ENCODE results near the gene IP6K3.

The IP6K3 gene

DNA sequence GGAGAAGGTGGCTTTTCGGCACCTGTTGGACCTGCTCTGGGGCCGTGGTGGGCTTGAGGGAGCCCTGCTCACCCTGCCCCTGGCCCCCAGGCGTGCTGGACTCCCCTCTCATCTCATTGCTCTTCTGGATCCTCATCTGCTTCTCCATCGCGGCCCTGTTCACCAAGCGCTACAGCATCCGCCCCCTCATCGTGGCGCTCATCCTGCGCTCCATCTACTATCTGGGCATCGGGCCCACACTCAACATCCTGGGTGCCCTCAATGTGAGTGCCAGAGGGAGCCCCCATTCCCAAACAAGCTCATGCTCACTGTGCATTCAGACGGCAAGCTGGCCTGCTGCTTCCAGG, 57.6 kb downstream of the IP6K3 start:
- no peak for DNase-seq (ENCODE audit: low spot score)

DNA sequence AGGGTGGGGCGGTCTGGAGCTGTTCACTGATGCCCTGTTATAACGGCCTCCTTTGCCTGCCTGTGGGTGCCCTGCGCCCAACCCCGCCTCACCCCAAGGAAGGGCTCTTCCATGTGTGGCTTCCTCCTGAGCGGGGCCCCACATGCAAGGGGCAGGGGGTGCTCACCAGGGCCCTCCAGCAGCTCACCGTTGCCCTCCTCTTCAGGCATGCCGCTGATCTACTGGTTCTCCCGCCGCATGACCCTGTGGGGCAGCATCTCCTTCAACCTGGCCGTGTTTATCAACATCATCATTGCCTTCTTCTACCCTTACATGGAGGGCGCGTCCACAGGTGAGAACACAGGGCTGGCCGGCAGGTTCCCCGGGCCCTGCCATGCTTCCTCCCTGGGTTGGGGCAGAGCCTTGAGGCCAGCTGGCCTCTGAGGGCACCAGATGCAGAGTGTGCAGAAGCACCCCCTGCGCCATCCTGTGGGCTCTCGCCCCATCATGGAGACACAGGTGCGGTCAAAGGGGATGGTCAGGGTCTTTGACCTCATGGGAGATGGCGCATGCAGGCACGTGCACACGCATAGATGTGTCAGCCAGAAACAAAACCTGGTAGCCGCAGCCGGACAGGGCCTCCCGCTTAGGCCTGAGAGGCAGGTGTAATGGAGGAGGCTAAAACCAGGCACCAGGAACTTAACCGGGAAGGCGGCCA, 58.1 kb downstream of the IP6K3 start:
- no peak for DNase-seq (ENCODE audit: low spot score)

DNA sequence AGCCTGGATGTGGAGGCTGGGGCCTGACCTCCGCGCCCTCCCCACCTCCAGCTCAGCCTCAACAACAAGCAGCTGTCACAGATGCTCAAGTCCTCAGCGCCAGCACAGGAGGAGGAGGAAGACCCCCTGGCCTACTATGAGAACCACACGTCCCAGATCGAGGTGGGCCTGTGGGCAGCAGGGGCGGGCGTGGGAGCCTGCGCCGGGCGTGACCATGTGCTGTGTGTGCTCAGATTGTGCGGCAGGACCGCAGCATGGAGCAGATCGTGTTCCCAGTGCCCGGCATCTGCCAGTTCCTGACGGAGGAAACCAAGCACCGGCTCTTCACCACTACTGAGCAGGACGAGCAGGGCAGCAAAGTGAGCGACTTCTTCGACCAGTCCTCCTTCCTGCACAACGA, 58.7 kb downstream of the IP6K3 start:
- DNase-seq (ENCODE audit: low spot score): no peak

DNA sequence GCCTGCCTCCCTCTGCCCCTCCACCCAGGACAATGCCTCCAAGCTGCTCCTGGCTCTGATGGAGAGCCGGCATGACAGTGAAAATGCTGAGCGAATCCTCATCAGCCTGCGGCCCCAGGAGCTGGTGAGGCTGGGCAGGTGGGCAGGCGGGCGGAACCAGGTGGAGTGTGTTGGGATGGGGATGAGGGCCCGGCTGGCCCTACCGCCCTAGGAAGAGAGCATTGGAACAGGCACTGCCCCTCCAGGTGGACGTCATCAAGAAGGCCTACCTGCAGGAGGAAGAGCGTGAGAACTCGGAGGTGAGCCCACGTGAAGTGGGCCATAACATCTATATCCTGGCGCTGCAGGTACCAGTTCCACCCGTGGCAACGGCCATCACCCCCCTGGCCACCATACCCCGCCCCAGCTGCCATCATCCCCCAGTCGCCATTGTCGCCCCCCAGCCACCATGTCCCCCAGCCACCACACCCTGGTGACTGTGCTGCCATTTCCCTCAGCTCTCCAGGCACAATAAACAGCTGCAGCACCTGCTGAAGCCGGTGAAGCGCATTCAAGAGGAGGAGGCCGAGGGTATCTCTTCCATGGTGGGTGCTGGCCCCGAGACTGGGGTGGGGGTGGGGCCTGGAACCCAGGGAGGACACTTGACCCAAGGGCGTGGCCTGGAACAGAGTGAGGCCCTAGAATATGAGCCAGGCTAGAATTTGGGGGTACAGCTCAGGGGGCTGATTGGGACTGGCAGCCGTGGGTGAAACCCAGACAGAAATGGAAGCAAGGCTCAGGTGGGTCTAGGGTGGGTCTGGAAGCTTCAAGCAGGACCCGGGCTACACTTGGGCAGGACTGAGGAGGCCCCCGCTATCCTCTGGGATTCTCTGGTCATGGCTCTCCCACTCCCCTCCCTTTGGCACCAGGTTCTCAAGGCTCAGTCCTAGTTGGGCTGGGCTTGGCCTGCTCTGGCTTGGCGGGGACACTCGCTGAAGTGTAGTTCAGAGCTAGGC, 59.4 kb downstream of the IP6K3 start:
- DNase-seq (ENCODE audit: low spot score): no peak

DNA sequence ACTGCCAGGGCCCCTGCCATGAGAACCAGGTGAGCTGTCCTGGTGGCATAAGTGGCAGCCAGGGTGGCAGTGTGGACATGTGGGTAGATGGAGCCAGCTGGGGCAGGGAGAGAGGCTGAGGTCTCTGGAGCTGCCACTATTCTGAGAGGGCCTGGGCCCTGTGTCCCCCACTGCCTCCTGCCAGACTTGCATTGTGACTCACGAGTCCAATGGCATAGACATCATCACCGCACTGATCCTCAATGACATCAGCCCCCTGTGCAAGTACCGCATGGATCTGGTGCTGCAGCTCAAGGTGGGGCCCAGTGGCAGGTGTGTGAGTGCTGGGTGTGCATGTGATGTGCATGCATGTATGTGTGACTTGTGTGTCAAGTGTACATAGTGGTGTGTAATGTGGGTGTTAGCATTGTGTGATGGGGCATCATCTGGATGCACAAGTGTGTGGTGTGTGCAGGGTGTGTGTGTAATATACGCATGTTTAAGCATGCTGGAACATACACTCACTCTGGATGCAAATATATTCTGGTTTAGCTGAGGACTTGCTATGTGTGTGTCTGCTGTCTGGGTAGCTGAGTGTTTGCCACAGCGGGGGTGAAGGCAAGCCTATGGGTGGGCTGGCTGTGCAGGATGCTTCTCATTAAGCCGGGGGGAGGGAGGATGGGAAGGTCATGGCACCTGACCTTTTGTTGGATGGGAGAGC, 60.3 kb downstream of the IP6K3 start:
- no peak for DNase-seq (ENCODE audit: low spot score)

DNA sequence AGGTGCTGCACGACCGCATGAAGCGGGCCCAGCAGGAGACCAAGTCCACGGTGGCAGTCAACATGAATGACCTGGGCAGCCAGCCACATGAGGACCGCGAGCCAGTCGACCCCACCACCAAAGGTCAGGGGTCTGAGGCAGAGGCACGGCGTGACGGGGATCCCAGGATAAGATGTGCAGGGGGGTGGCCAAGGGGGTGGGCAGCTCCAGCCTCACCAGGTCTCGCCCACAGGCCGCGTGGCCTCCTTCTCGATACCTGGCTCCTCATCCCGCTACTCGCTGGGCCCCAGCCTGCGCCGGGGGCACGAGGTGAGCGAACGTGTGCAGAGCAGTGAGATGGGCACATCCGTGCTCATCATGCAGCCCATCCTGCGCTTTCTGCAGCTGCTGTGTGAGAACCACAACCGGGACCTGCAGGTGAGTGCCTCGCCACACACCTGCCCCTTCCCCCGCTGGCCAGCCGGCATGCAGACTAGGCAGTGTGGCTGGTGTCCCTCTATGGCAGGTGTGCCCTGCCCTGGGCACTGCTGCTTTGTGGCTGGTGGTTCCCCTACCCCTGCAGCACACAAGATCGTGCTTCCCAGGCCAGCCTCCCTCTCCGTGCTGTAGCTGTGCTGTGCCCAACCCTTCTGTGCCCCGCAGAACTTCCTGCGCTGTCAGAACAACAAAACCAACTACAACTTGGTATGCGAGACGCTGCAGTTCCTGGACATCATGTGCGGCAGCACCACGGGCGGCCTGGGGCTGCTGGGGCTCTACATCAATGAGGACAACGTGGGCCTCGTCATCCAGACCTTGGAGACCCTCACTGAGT, 61.1 kb downstream of the IP6K3 start:
- DNase-seq (ENCODE audit: low spot score): no peak

DNA sequence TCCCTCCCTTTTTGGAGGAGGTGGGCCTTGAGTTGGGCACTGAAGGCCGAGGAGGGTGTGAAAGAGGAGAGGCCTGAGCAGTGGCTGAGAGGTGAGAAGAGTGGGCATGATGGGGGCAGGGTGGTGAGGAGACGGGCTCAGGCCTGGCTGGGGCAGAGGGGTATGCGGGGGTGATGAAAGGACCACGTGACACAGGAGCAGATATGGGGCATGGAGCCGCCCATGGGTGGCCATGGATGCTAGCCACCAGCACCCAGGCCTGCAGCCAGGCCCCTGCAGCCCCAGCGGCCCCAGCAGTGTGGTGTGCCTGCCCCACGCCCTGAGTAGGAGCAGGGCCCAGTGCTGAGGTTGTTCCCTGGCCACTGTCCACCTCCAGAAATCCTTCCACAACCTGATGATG, 61.7 kb downstream of the IP6K3 start:
- no peak for DNase-seq (ENCODE audit: low spot score)

DNA sequence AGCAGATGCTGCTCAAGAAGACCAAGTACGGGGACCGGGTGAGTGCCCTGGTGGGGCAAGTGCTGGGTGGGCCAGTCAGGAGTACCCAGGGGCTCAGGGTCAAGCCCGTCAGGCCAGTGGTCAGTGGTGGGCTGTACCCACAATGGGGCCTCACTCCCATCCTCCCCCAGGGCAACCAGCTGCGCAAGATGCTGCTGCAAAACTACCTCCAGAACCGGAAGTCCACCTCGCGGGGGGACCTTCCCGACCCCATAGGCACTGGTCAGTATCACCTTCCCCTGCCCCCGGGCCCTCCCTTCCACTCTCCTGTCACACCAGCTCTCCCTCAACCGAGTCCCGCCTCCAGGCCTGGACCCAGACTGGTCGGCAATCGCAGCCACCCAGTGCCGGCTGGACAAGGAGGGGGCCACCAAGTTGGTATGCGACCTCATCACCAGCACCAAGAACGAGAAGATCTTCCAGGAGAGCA, 62.2 kb downstream of the IP6K3 start:
- DNase-seq (ENCODE audit: low spot score): no peak

DNA sequence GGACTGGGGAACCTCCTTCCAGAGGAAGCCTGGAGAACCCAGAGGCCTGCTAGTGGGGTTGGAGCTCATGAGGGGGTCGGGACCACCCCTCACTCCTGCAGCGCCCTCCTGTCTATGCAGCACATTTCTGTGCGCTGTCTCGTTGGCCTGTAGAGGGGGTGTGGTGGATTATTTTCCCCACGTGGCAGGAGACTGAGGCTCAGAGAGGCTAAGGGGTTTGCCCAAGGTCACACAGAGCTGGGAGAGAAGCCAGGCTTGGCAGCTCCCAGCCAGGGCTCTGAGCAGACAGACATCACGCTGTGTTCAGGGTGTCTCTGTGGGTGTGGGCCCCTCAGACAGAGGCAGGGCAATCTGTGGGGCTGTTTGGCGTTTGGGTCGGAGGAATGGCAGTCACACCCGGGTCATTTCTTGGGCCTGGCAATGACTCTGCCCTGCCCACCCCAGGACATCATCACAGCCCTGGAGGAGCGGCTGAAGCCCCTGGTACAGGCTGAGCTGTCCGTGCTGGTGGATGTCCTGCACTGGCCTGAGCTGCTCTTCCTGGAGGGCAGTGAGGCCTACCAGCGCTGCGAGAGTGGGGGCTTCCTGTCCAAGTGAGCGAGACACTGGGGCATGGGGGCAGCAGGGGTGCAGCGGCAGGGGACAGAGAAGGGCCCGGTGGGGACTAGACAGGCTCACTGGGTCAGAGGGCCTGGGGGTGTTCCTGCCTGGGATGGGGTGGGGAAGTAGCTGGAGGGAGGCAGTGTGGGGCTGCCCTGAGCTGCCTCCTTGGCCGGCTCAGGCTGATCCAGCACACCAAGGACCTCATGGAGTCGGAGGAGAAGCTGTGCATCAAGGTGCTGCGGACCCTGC, 62.9 kb downstream of the IP6K3 start:
- DNase-seq (ENCODE audit: low spot score): no peak

DNA sequence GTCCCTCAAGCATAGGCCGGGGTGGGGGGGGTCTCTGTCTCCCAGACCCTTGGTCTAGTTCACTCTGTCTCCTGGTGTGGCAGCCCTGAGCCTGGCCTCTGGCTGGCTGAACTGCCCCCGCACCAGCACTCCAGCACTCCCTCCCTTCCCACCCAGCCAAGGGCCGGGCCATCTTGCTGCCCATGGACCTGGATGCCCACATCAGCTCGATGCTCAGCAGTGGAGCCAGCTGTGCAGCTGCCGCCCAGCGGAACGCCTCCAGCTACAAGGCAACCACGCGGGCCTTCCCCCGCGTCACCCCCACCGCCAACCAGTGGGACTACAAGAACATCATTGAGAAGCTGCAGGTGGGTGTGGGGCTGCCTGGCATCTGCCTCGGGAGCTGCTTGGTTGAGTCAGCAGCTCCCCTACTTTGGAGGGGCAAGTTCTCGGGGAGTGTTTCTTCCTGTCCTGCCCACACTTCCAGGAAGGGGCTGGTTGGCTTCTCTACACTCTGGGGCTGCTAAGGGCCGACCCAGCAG, 63.6 kb downstream of the IP6K3 start:
- no peak for DNase-seq (ENCODE audit: low spot score)

DNA sequence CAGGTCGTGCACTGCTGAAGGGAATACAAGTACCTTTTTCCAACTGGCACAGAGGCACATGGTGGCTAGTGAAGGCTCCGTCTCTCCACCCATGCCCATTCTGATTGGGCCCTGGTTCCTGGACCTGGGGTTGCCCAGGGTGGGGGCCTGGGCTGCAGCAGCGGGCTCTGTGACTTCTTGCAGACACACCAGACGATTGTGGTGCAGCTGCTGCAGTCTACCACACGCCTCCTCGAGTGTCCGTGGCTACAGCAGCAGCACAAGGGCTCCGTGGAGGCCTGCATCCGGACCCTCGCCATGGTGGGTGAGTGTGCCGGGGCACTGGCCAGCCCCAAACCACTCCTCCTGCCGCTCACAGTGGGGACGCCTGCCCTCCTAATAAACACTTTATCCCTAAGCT, 64.4 kb downstream of the IP6K3 start:
- DNase-seq (ENCODE audit: low spot score): no peak

DNA sequence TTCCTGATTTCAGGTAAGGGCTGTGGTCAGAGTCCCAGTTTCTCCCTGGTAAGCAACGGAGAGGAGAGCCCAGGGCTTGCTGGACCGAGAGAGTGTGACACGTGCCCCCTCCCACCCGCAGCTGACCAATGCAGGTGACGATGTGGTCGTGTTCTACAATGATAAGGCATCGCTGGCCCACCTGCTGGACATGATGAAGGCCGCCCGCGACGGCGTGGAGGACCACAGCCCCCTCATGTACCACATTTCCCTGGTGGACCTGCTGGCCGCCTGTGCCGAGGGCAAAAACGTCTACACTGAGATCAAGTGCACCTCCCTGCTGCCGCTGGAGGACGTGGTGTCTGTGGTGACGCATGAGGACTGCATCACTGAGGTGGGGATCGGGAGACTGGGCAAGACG, 66.9 kb downstream of the IP6K3 start:
- no peak for DNase-seq (ENCODE audit: low spot score)

DNA sequence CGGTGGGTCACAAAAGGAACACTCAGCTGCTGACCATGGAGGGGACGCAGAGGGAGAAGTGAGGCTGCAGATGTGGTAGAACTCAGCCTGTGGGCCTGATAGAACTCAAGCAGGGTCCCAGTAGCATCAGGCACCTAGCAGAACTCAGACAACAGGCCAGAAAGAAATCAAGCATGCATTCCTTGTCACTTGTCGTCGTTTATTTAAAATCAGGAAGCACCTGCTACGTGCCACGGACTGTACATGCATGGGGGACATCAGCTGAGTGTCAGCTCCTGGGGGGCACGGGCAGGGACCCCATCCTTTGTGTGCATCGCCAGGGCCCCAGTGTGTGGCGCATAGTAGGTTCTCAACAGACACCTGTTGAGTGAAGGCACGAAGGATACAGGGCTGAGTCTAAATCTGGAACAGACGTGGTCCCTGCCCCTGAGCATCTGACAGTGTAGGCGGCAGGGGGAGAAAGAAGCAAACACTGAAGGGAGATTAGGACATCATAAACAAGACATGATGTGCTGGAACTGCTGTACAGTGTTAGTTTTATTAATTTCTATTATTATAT, 67.7 kb downstream of the IP6K3 start:
- no peak for DNase-seq (ENCODE audit: low spot score)

DNA sequence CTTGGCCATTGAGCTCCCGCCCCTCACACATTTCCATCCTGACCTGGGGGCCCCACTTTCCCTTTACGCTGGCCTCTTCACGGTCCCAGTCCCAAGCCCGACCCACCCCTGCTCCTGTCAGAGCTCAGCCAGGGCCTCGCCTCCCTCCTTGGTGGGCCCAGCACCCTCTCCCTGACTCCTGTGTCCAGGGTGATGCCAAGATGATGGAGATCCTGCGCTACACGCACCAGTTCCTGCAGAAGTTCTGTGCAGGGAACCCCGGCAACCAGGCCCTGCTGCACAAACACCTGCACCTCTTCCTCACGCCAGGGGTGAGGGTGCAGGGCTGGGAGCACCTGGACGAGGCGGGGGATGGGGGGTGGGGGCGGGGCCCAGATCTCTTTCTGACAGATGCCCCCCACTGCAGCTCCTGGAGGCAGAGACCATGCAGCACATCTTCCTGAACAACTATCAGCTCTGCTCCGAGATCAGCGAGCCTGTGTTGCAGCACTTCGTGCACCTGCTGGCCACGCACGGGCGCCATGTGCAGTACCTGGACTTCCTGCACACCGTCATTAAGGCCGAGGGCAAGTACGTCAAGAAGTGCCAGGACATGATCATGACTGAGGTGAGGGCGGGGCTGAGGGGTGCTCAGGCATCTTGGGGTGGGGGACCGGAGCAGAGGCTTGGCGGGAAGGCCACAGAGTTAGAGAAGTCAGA, 68.3 kb downstream of the IP6K3 start:
- no peak for DNase-seq (ENCODE audit: low spot score)

DNA sequence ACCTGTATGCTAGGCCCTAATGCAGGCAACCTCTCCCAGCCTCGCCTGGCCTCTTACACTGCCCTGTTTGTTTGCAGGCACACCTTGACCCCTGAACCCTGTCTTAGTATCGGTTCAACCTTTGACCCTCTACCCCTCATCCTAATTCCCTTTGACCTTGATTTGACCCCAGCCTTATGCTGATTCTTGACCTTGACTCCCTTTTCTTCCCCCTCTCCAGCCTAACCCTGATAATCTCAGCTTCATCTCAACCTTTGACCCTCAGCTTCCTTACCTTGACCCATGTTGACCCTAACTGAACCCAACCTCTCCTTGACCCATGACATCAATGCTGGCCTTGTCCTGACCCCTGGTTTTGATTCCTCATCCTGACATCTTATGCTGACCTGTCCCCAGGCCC, 69.0 kb downstream of the IP6K3 start:
- DNase-seq (ENCODE audit: low spot score): no peak

DNA sequence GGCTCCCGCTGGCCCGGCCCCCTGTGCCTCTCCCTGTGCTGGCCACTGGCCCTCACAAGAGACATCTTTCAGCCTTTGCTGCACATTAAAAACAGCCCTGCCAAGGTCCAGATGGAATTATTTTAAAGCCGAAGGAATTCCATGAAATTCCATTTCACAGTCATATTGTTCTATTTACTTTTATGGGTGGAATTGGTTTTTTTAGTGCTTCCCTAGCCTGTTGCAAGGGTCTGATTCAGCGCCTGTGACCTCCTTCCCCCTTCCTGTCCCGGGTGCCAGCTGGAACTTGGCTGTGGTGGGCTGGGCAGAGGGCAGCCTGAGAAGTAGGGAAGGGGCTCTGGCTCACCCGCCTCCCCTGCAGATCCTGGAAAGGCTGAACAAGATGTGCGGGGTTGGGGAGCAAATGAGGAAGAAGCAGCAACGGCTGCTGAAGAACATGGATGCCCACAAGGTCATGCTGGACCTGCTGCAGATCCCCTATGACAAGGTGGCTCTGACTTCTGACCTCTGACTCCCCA, 69.5 kb downstream of the IP6K3 start:
- DNase-seq (ENCODE audit: low spot score): no peak

DNA sequence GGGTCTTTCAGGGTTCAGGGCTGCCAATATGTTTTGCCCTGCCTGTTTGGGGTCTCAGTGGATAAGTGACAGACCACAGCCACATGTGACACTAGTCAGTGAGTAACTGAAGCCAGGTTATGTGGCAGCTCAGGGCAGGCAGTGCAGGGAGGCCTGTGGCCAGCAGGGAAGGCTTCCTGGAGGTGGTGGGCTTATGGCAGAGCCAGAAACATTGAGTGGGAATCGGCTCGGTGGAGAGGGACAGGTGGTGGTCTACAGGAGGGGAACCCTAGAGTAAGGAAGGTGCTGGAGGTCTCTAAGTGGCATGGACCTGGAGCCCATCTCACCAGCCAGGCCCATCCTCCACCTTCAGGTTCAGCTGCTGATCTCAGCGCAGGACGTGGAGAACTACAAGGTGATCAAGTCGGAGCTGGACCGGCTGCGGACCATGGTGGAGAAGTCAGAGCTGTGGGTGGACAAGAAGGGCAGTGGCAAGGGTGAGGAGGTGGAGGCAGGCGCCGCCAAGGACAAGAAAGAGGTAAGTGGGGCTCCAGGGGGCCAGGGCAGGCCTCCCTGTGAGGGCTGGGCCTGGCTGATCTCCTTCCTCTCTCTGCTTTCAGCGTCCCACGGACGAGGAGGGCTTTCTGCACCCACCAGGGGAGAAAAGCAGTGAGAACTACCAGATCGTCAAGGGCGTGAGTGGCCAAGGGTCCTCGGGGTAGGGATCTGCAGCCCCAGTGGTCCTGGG, 70.1 kb downstream of the IP6K3 start:
- DNase-seq (ENCODE audit: low spot score): no peak

DNA sequence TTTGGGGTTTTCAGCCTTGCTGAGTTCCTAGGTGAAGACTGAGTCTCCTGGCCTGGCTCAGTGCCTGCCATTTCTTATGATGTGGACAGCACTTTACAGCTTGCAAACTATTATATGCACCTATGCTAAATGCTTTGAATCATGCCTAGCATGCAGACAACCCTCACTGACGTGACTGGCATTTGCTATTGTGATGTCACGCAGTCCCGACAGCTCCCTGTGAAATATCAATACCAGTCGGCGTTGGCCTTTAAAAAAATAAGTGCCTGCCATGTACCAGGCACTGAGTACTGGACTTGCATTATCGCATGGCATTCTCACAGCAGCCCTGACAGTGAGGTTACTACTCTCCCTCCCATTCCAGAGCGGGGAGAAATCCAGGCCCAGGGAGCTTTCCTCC, 70.7 kb downstream of the IP6K3 start:
- no peak for DNase-seq (ENCODE audit: low spot score)

DNA sequence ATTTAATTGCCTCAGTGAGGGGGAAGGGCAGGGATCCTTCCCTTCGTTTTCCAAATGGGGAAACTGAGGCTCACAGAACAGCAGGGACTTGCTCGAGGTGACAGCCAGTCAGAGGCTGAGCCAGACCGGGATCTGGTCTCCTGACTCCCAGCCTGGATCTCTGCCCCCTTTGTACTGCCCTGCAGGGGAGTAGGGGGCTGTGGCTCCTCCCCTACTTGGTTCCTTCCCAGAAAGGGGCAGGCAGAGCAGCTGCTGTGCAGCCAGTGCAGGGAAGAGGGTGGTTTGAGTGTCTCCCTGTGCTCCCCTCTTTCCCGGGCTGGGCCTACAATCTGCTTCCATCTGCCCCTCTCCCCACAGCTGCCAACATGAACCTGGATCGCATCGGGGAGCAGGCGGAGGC, 72.9 kb downstream of the IP6K3 start:
- no peak for DNase-seq (ENCODE audit: low spot score)
